ENCODE data around the gene DYRK2.

DNA sequence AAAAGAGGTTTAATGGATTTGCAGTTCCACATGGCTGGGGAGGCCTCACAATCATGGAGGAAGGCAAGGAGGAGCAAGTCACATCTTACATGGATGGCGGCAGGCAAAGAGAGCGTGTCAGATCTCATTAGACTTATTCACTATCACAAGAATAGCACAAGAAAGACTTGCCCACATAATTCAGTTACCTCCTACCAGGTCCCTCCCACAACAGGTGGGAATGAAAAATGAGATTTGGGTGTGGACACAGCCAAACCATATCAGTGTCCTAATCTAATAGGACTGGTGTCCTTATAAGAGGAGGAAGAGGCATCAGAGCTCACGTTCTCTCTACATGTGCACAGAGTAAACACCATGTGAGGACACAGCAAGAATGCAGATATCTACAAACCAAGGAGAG is 25.9 kb downstream of the DYRK2 start:
- TF ChIP-seq, protein P1, sequence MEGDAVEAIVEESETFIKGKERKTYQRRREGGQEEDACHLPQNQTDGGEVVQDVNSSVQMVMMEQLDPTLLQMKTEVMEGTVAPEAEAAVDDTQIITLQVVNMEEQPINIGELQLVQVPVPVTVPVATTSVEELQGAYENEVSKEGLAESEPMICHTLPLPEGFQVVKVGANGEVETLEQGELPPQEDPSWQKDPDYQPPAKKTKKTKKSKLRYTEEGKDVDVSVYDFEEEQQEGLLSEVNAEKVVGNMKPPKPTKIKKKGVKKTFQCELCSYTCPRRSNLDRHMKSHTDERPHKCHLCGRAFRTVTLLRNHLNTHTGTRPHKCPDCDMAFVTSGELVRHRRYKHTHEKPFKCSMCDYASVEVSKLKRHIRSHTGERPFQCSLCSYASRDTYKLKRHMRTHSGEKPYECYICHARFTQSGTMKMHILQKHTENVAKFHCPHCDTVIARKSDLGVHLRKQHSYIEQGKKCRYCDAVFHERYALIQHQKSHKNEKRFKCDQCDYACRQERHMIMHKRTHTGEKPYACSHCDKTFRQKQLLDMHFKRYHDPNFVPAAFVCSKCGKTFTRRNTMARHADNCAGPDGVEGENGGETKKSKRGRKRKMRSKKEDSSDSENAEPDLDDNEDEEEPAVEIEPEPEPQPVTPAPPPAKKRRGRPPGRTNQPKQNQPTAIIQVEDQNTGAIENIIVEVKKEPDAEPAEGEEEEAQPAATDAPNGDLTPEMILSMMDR (IDR thresholded peaks at IDR 0.05 in 8 of 11, conservative IDR thresholded peaks at IDR 0.05 in 3 of 11) = no peak
- TF ChIP-seq POLR2A (IDR thresholded peaks at IDR 0.05) (no peak), POLR2AphosphoS5 (IDR thresholded peaks at IDR 0.05) (no peak)
